Ovary (tissue), 3 donors: ENCODE results near the gene TNKS2.

Source experiments
- CTCF ChIP-seq, 3 donors: fragments of 450-650 bp in 2 of 3; fragments of 200-600 bp in 1 of 3; IDR thresholded peaks; one replicate each; pipeline versions ENCODE4 v1.5.1 to v1.8.0; 2016 to 2022; ENCODE audit warnings: antibody characterized with exemption in 3 of 3, mild to moderate bottlenecking in 1 of 3
- EP300 ChIP-seq: sonication (generic); formaldehyde crosslinking; IDR thresholded peaks from one replicate; pipeline ENCODE4 v1.6.1; 2017; ENCODE audit warnings: antibody characterized with exemption
- POLR2A ChIP-seq: fragments of 450-650 bp; IDR thresholded peaks from one replicate; pipeline ENCODE4 v1.6.1; 2017; ENCODE audit warnings: antibody characterized with exemption, mild to moderate bottlenecking, moderate library complexity
- donor health status: DM: no; HTN: no; CAD: no.

GRCh38 chr10:91864099-91864498 lies 65.9 kb downstream of the TNKS2 start:
- no peak for TF ChIP-seq POLR2A
- no peak for TF ChIP-seq CTCF (IDR thresholded peaks at IDR 0.05)
- no peak for TF ChIP-seq EP300
